HT-29 (cell line): Measurements from ENCODE around the gene GDF15. TPM values are rescaled to one million over a fixed set of nuclear protein-coding genes. Genes with fewer than 3 reads are reported as not detected.

ENCODE experiments used
- DNase-seq: peaks from one replicate; pipeline ENCODE4 v3.0.0-alpha.2; 2015; ENCODE audit warnings: low spot score
- total RNA-seq: library from RNA; depleted of rRNA; stranded (reverse); fragments of >200 nt; shearing (Covaris generic); gene quantifications from 2 replicates; pipeline ENCODE4 v1.2.3, GENCODE V29; 2014

GDF15 gene
- total RNA-seq, 1 experiment from 2014 or later: 584 TPM

- DNase-seq: peak; percentile 56
Observed at GRCh38 chr19:18418483-18419194, 32.7 kb downstream of the GDF15 start.

- peak; percentile 73 for DNase-seq
Observed at GRCh38 chr19:18419195-18419698, 33.3 kb downstream of the GDF15 start, which contains the start of gene SSBP4. Gene SSBP4 (plus strand): TSS chr19:18419398. CDS start chr19:18419649, 251 bp downstream.

- no peak for DNase-seq
Observed at GRCh38 chr19:18419699-18420460, 33.9 kb downstream of the GDF15 start.

GRCh38 chr19:18420930-18421329 lies 35.0 kb downstream of the GDF15 start:
- DNase-seq: no peak

- no peak for DNase-seq
Observed at GRCh38 chr19:18421371-18421959, 35.5 kb downstream of the GDF15 start.

- no peak for DNase-seq
Observed at GRCh38 chr19:18422530-18423191, 36.7 kb downstream of the GDF15 start.

GRCh38 chr19:18423258-18424020 lies 37.5 kb downstream of the GDF15 start:
- DNase-seq: no peak

GRCh38 chr19:18424122-18424889 lies 38.3 kb downstream of the GDF15 start:
- DNase-seq: no peak

GRCh38 chr19:18424890-18425514 lies 39.0 kb downstream of the GDF15 start:
- DNase-seq: no peak

GRCh38 chr19:18425515-18426415 lies 39.8 kb downstream of the GDF15 start:
- DNase-seq: no peak

- no peak for DNase-seq
Observed at GRCh38 chr19:18426416-18426767, 40.4 kb downstream of the GDF15 start.

- no peak for DNase-seq
Observed at GRCh38 chr19:18427080-18427742, 41.3 kb downstream of the GDF15 start.

GRCh38 chr19:18427743-18428113 lies 41.8 kb downstream of the GDF15 start:
- no peak for DNase-seq

- DNase-seq: no peak
Observed at GRCh38 chr19:18428173-18428786, 42.3 kb downstream of the GDF15 start.

- peak; percentile 58 for DNase-seq
Observed at GRCh38 chr19:18428787-18429674, 43.1 kb downstream of the GDF15 start.

- no peak for DNase-seq
Observed at GRCh38 chr19:18429717-18430416, 43.9 kb downstream of the GDF15 start.
